ENCODE measurements around the gene LDHAL6B.
A peak's percentile ranks its signal among the peaks of the same experiment; 100 is the strongest.

LDHAL6B gene

GRCh38 chr15:59172289-59172901, 34.2 kb upstream of the LDHAL6B start:
- DNase-seq (ENCODE audit: low read depth): no peak
- no peak overlapping the region for H3K4me3 ChIP-seq (ENCODE audit: low read length)
- no peak for TF ChIP-seq CTCF (conservative IDR thresholded peaks at IDR 0.05; ENCODE audit: low read depth, low read length)

GRCh38 chr15:59173194-59173593, 33.4 kb upstream of the LDHAL6B start:
- no peak overlapping the region for H3K4me3 ChIP-seq (ENCODE audit: low read length)
- TF ChIP-seq CTCF (conservative IDR thresholded peaks at IDR 0.05; ENCODE audit: low read depth, low read length): no peak
- no peak for DNase-seq (ENCODE audit: low read depth)

- no peak for DNase-seq (ENCODE audit: low read depth)
- TF ChIP-seq CTCF (conservative IDR thresholded peaks at IDR 0.05; ENCODE audit: low read depth, low read length): no peak
- no peak overlapping the region for H3K4me3 ChIP-seq (ENCODE audit: low read length)
These were observed 32.4 kb upstream of the LDHAL6B start for GRCh38 chr15:59174151-59174834.

- peak; percentile 50 for DNase-seq (ENCODE audit: low read depth)
- TF ChIP-seq CTCF (conservative IDR thresholded peaks at IDR 0.05; ENCODE audit: low read depth, low read length): peak; percentile 73
- H3K4me3 ChIP-seq (ENCODE audit: low read length): no peak overlapping the region
These were observed 31.5 kb upstream of the LDHAL6B start for GRCh38 chr15:59174835-59175831.

GRCh38 chr15:59176653-59177316, 29.9 kb upstream of the LDHAL6B start:
- no peak for DNase-seq (ENCODE audit: low read depth)
- no peak for TF ChIP-seq CTCF (conservative IDR thresholded peaks at IDR 0.05; ENCODE audit: low read depth, low read length)
- H3K4me3 ChIP-seq (ENCODE audit: low read length): no peak overlapping the region

- DNase-seq (ENCODE audit: low read depth): no peak
- H3K4me3 ChIP-seq (ENCODE audit: low read length): no peak overlapping the region
- TF ChIP-seq CTCF (conservative IDR thresholded peaks at IDR 0.05; ENCODE audit: low read depth, low read length): no peak
These were observed 29.4 kb upstream of the LDHAL6B start for GRCh38 chr15:59177317-59177660.

Measured in retinal pigment epithelial cell (primary cell).